ENCODE data around the gene GPR152. TPM values are rescaled to one million over a fixed set of nuclear protein-coding genes. Genes with fewer than 3 reads are reported as not detected.

The GPR152 gene
- total RNA-seq, 1 donor from 2014 or later: not detected

- Mint-ChIP-seq H3K27ac (ENCODE audit: unreplicated experiment) (no peak overlapping the region), H3K4me1 (ENCODE audit: unreplicated experiment) (peaks cover 3% of the 10 kb centered on the region), H3K27me3 (ENCODE audit: unreplicated experiment) (peaks cover 17% of the 10 kb centered on the region), H3K4me3 (ENCODE audit: unreplicated experiment) (no peak overlapping the region), H3K9me3 (ENCODE audit: unreplicated experiment) (no peaks in the 10 kb centered on the region), H3K36me3 (ENCODE audit: low read depth, unreplicated experiment) (no peaks in the 10 kb centered on the region)
- TF ChIP-seq CTCF (IDR thresholded peaks at IDR 0.05; ENCODE audit: unreplicated experiment): no peak
- DNase-seq (ENCODE audit: low spot score): no peak
Observed at GRCh38 chr11:67418476-67419281, 33.9 kb downstream of the GPR152 start.

GRCh38 chr11:67417425-67417824 is 35.1 kb downstream of the GPR152 start:
- Mint-ChIP-seq H3K4me3 (ENCODE audit: unreplicated experiment) (no peak overlapping the region), H3K27me3 (ENCODE audit: unreplicated experiment) (peaks cover 14% of the 10 kb centered on the region), H3K4me1 (ENCODE audit: unreplicated experiment) (peaks cover 3% of the 10 kb centered on the region), H3K36me3 (ENCODE audit: low read depth, unreplicated experiment) (no peaks in the 10 kb centered on the region), H3K27ac (ENCODE audit: unreplicated experiment) (no peak overlapping the region), H3K9me3 (ENCODE audit: unreplicated experiment) (no peaks in the 10 kb centered on the region)
- DNase-seq (ENCODE audit: low spot score): no peak
- no peak for TF ChIP-seq CTCF (IDR thresholded peaks at IDR 0.05; ENCODE audit: unreplicated experiment)

GRCh38 chr11:67416416-67417335 is 35.9 kb downstream of the GPR152 start:
- H3K27ac Mint-ChIP-seq (ENCODE audit: unreplicated experiment): no peak overlapping the region
- no peaks in the 10 kb centered on the region for H3K9me3 Mint-ChIP-seq (ENCODE audit: unreplicated experiment)
- H3K4me1 Mint-ChIP-seq (ENCODE audit: unreplicated experiment): peaks cover 3% of the 10 kb centered on the region
- DNase-seq (ENCODE audit: low spot score): no peak
- no peak for TF ChIP-seq CTCF (IDR thresholded peaks at IDR 0.05; ENCODE audit: unreplicated experiment)
- H3K36me3 Mint-ChIP-seq (ENCODE audit: low read depth, unreplicated experiment): no peaks in the 10 kb centered on the region
- H3K27me3 Mint-ChIP-seq (ENCODE audit: unreplicated experiment): peaks cover 14% of the 10 kb centered on the region
- H3K4me3 Mint-ChIP-seq (ENCODE audit: unreplicated experiment): peak overlapping the region; percentile 25

GRCh38 chr11:67415501-67416304 is 36.8 kb downstream of the GPR152 start, which contains the start of gene CARNS1:
Gene CARNS1 (plus strand): TSS chr11:67415678. CDS start chr11:67416200, 522 bp downstream.
- Mint-ChIP-seq H3K27ac (ENCODE audit: unreplicated experiment) (no peak within 1 kb of the TSS), H3K27me3 (ENCODE audit: unreplicated experiment) (peaks cover 14% of the 10 kb centered on the region)
- DNase-seq (ENCODE audit: low spot score): no peak

More at GRCh38 chr11:67415501-67416304, 36.8 kb downstream of the GPR152 start, which contains the start of gene CARNS1:
- Mint-ChIP-seq H3K9me3 (ENCODE audit: unreplicated experiment) (no peaks in the 10 kb centered on the region), H3K4me1 (ENCODE audit: unreplicated experiment) (peaks cover 3% of the 10 kb centered on the region), H3K4me3 (ENCODE audit: unreplicated experiment) (peak within 1 kb of the TSS; percentile 25), H3K36me3 (ENCODE audit: low read depth, unreplicated experiment) (no peaks in the 10 kb centered on the region)
- TF ChIP-seq CTCF (IDR thresholded peaks at IDR 0.05; ENCODE audit: unreplicated experiment): no peak
